Measurements from ENCODE around the gene COL1A1.

COL1A1 gene

DNA sequence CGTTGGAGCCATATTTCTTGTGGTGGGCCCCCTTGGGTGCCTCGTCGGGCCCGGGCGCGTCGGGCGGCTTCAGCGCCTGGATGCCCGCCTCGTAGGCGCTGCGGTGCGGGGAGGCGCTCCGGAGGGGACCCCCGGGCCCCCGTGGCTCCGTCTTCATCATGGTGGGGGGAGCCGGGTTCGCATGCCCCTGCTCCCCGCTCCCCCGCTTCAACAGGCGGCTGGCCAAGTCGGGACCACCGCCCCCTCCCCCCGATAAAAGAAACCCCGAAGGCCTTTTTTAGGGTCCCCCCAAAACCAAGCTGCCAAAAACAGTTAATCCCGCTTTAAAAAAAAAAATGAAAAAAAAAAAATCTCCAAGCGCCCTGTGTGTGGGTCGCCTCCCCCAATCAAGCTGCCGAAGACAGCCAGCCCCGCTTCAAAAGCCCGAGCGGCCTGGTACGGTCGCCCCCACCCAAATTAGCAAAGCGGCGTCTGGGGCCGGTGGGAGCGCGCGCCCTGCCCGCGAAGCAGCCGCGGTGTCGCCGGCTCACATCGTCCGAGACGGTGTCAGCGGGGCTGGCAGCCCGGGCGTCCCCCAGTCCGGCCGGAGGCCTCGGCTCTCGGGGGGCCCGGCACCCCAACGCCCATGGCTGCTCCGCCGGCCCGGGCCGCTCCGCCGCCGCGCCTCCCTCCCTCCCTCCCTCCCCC is 50.9 kb downstream of the COL1A1 start, which contains the start of gene PPP1R9B:
TSS of gene PPP1R9B (minus strand) at position 324 of the 687 bp plus-strand sequence. CDS start at position 160, 164 bp downstream.
- TF ChIP-seq, protein P1, sequence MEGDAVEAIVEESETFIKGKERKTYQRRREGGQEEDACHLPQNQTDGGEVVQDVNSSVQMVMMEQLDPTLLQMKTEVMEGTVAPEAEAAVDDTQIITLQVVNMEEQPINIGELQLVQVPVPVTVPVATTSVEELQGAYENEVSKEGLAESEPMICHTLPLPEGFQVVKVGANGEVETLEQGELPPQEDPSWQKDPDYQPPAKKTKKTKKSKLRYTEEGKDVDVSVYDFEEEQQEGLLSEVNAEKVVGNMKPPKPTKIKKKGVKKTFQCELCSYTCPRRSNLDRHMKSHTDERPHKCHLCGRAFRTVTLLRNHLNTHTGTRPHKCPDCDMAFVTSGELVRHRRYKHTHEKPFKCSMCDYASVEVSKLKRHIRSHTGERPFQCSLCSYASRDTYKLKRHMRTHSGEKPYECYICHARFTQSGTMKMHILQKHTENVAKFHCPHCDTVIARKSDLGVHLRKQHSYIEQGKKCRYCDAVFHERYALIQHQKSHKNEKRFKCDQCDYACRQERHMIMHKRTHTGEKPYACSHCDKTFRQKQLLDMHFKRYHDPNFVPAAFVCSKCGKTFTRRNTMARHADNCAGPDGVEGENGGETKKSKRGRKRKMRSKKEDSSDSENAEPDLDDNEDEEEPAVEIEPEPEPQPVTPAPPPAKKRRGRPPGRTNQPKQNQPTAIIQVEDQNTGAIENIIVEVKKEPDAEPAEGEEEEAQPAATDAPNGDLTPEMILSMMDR (IDR thresholded peaks at IDR 0.05; ENCODE audit: insufficient read depth, low read length), result no peak
- TF ChIP-seq GABPA (IDR thresholded peaks at IDR 0.05; ENCODE audit: low read depth) (no peak), POLR2AphosphoS5 (IDR thresholded peaks at IDR 0.05; ENCODE audit: low read depth) (no peak; the same call in 1 of the 2 replicates), SPI1 (IDR thresholded peaks at IDR 0.05; ENCODE audit: borderline replicate concordance, low read depth) (no peak)
- TF ChIP-seq, protein P2, sequence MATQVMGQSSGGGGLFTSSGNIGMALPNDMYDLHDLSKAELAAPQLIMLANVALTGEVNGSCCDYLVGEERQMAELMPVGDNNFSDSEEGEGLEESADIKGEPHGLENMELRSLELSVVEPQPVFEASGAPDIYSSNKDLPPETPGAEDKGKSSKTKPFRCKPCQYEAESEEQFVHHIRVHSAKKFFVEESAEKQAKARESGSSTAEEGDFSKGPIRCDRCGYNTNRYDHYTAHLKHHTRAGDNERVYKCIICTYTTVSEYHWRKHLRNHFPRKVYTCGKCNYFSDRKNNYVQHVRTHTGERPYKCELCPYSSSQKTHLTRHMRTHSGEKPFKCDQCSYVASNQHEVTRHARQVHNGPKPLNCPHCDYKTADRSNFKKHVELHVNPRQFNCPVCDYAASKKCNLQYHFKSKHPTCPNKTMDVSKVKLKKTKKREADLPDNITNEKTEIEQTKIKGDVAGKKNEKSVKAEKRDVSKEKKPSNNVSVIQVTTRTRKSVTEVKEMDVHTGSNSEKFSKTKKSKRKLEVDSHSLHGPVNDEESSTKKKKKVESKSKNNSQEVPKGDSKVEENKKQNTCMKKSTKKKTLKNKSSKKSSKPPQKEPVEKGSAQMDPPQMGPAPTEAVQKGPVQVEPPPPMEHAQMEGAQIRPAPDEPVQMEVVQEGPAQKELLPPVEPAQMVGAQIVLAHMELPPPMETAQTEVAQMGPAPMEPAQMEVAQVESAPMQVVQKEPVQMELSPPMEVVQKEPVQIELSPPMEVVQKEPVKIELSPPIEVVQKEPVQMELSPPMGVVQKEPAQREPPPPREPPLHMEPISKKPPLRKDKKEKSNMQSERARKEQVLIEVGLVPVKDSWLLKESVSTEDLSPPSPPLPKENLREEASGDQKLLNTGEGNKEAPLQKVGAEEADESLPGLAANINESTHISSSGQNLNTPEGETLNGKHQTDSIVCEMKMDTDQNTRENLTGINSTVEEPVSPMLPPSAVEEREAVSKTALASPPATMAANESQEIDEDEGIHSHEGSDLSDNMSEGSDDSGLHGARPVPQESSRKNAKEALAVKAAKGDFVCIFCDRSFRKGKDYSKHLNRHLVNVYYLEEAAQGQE (IDR thresholded peaks at IDR 0.05; ENCODE audit: insufficient replicate concordance, low read depth), result no peak
- peak within 1 kb of the TSS; percentile 79 for H3K4me3 ChIP-seq (replicated peaks; ENCODE audit: insufficient read depth, low read length)
- no peak for DNase-seq (ENCODE audit: low read depth in 1 of 2, low spot score in 1 of 2)
- no peaks in the 10 kb centered on the region for H3K27me3 ChIP-seq (ENCODE audit: insufficient read depth, poor library complexity, severe bottlenecking)
- H3K27ac ChIP-seq (replicated peaks), result peak within 1 kb of the TSS; percentile 84

DNA sequence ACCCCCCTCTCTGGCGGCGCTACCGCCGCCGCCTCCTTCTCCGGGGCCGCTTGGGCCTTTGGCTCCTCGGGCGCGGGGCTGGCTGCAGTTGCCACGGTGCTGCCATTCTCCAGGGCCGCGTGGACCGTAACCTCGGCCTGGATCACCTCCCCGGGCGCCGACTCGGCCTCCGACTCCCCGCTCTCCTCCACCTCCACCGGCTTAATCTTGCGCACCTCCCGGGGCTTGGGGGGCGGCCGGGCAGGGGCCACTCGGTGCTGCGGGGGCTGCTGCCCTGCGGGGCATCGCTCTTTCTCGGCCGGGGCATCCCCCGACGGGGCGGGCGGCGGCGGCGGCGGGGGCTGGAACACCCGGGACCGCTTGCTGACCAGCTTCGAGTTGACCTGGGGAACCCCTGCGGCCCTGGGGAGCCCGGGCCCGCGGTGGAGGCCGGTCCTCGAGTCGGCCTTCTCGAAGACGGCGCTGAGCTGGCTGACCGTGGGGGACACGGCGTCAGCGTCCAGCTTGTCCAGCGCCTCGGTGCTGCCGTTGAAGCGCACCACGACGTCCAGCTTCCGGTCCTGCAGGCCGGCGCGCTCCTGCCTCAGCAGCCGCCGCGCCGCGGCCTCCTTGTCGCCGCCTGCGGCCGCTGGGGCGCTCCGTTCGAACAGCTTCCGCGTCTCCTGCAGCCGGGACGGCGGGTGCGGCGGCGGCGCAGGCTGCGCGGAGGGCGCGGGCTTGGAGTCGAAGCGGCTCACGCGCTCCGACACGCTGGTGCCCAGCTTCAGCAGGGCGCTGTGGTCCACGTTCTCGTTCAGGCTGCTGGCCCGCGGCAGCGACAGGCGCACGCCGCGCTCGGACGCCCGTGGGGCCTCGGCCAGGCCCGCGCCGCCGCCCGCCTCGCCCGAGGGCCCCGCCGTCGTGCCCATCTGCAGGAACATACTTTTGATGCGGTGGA is 51.7 kb downstream of the COL1A1 start:
- TF ChIP-seq, protein P2 (IDR thresholded peaks at IDR 0.05; ENCODE audit: insufficient replicate concordance, low read depth), result peak; percentile 20
- TF ChIP-seq, protein P1 (IDR thresholded peaks at IDR 0.05; ENCODE audit: insufficient read depth, low read length), result no peak
- TF ChIP-seq POLR2AphosphoS5 (IDR thresholded peaks at IDR 0.05; ENCODE audit: low read depth) (peak; percentile 14; the same call in 1 of the 2 replicates), GABPA (IDR thresholded peaks at IDR 0.05; ENCODE audit: low read depth) (no peak)
- peak in 1 of 2 experiments; percentile 60 for DNase-seq (ENCODE audit: low read depth in 1 of 2, low spot score in 1 of 2)
- H3K27ac ChIP-seq (replicated peaks), result peak overlapping the region; percentile 84

DNA sequence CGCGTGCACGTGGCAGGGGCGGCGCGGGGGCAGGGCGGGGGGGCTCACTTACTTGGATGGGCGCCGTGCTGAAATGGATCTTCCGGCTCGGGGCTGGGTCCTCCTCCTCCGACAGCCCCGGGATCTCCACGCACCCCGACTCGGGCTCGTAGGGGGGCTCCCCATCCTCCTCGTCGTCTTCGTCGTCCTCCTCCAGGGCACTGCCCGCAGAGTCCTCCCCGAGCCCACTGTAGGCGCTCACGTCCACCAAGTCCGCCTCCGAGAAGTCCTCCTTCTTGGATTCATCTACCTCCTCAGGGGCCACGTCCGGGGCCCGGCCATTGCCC is 52.4 kb downstream of the COL1A1 start:
- Histone ChIP-seq H3K27ac (replicated peaks) (peak overlapping the region; percentile 84), H3K4me3 (replicated peaks; ENCODE audit: insufficient read depth, low read length) (peak overlapping the region; percentile 79), H3K27me3 (ENCODE audit: insufficient read depth, poor library complexity, severe bottlenecking) (no peaks in the 10 kb centered on the region)
- DNase-seq (ENCODE audit: low read depth in 1 of 2, low spot score in 1 of 2), result no peak
- no peak for TF ChIP-seq SPI1 (IDR thresholded peaks at IDR 0.05; ENCODE audit: borderline replicate concordance, low read depth)
- no peak; the same call in 1 of the 2 replicates for TF ChIP-seq GABPA (IDR thresholded peaks at IDR 0.05; ENCODE audit: low read depth)
- TF ChIP-seq POLR2AphosphoS5 (IDR thresholded peaks at IDR 0.05; ENCODE audit: low read depth), result no peak
- TF ChIP-seq, protein P2 (IDR thresholded peaks at IDR 0.05; ENCODE audit: insufficient replicate concordance, low read depth), result no peak
- TF ChIP-seq, protein P1 (IDR thresholded peaks at IDR 0.05; ENCODE audit: insufficient read depth, low read length), result no peak

More for the DNA sequence above, 51.7 kb downstream of the COL1A1 start:
- peak overlapping the region; percentile 79 for H3K4me3 ChIP-seq (replicated peaks; ENCODE audit: insufficient read depth, low read length)
- no peaks in the 10 kb centered on the region for H3K27me3 ChIP-seq (ENCODE audit: insufficient read depth, poor library complexity, severe bottlenecking)

Measured in HL-60 (cell line).